ENCODE data around the gene PPP1R17. TPM values are rescaled to one million over a fixed set of nuclear protein-coding genes. Genes with fewer than 3 reads are reported as not detected.

Gene PPP1R17
- total and polyA plus RNA-seq, 2 donors (not counting 1 experiment from before 2014, with no cell fraction given): 0.20 TPM; not detected in 1

GRCh38 chr7:31664890-31665289, 22.1 kb upstream of the PPP1R17 start:
- intact Hi-C loops (cut with micrococcal nuclease): no loop called here
- DNase-seq: no peak
- H4K20me1 ChIP-seq (ENCODE audit: control insufficient read depth, insufficient read depth, low read length, poor library complexity, severe bottlenecking): no peaks in the 10 kb centered on the region
- H3K4me3 Mint-ChIP-seq: no peak overlapping the region
- no peak overlapping the region for H3K4me2 ChIP-seq (replicated peaks; ENCODE audit: low read depth, low read length, poor library complexity, severe bottlenecking)
- CTCF ChIA-PET: no interaction called here
- H3K9ac ChIP-seq (ENCODE audit: low read length): no peak overlapping the region
- H3K4me3 ChIP-seq (ENCODE audit: control extremely low read depth in 1 of 5, extremely low read depth in 1 of 5, insufficient read depth in 1 of 5, low read depth in 2 of 5, low read length in 4 of 5): no peak overlapping the region
- no peaks in the 10 kb centered on the region for H3K27me3 ChIP-seq (replicated peaks in 1 of 4; ENCODE audit: control extremely low read depth in 1 of 4, control insufficient read depth in 3 of 4, insufficient read depth in 4 of 4, low read length in 3 of 4)
- POLR2A ChIA-PET: no interaction called here
- H3K4me1 ChIP-seq (ENCODE audit: control insufficient read depth in 2 of 2, insufficient read depth in 2 of 2, low read length in 2 of 2): no peaks in the 10 kb centered on the region
- H2AFZ ChIP-seq (ENCODE audit: insufficient read depth, low read depth, low read length, poor library complexity, severe bottlenecking): no peak overlapping the region
- no peaks in the 10 kb centered on the region for H3K79me2 ChIP-seq (ENCODE audit: control insufficient read depth, insufficient read depth, low read length)
- no peak overlapping the region for H3K27ac Mint-ChIP-seq
- TF ChIP-seq CTCF (IDR thresholded peaks at IDR 0.05) (no peak), EZH2 (IDR thresholded peaks at IDR 0.05; ENCODE audit: borderline replicate concordance, insufficient read depth, low read depth, low read length, poor library complexity, severe bottlenecking) (no peak)
- H3K36me3 ChIP-seq (replicated peaks in 1 of 2; ENCODE audit: control extremely low read depth in 1 of 2, control insufficient read depth in 1 of 2, extremely low read depth in 1 of 2, insufficient read depth in 2 of 2, low read length in 1 of 2): no peaks in the 10 kb centered on the region
- H3K27me3 Mint-ChIP-seq: peaks cover 6% of the 10 kb centered on the region
- no peak for ATAC-seq (ENCODE audit: low read depth)
- no peak overlapping the region for H3K27ac ChIP-seq (ENCODE audit: low read length in 2 of 2)
- H3K9me3 ChIP-seq (ENCODE audit: control extremely low read depth in 1 of 3, control insufficient read depth in 2 of 3, insufficient read depth in 1 of 3, low read length in 2 of 3): peaks cover 0 to 3% (median 0%) of the 10 kb centered on the region in 3 donors
- H3K4me1 Mint-ChIP-seq: no peaks in the 10 kb centered on the region
- no peaks in the 10 kb centered on the region for H3K9me3 Mint-ChIP-seq (ENCODE audit: insufficient read depth)

- no peak overlapping the region for H3K4me3 ChIP-seq (ENCODE audit: control extremely low read depth in 1 of 5, extremely low read depth in 1 of 5, insufficient read depth in 1 of 5, low read depth in 2 of 5, low read length in 4 of 5)
- no peaks in the 10 kb centered on the region for H4K20me1 ChIP-seq (ENCODE audit: control insufficient read depth, insufficient read depth, low read length, poor library complexity, severe bottlenecking)
- H3K9me3 ChIP-seq (ENCODE audit: control extremely low read depth in 1 of 3, control insufficient read depth in 2 of 3, insufficient read depth in 1 of 3, low read length in 2 of 3): peaks cover 0 to 3% (median 0%) of the 10 kb centered on the region in 3 donors
- intact Hi-C loops (cut with micrococcal nuclease): no loop called here
- H3K4me3 Mint-ChIP-seq: no peak overlapping the region
- no peak overlapping the region for H3K4me2 ChIP-seq (replicated peaks; ENCODE audit: low read depth, low read length, poor library complexity, severe bottlenecking)
- no peaks in the 10 kb centered on the region for H3K36me3 ChIP-seq (replicated peaks in 1 of 2; ENCODE audit: control extremely low read depth in 1 of 2, control insufficient read depth in 1 of 2, extremely low read depth in 1 of 2, insufficient read depth in 2 of 2, low read length in 1 of 2)
- no CpG with 5 or more reads among the region's 1 CpG for WGBS (ENCODE audit: insufficient coverage)
- H3K27ac Mint-ChIP-seq: no peak overlapping the region
- peaks cover 7% of the 10 kb centered on the region for H3K27me3 Mint-ChIP-seq
- no peaks in the 10 kb centered on the region for H3K27me3 ChIP-seq (replicated peaks in 1 of 4; ENCODE audit: control extremely low read depth in 1 of 4, control insufficient read depth in 3 of 4, insufficient read depth in 4 of 4, low read length in 3 of 4)
- POLR2A ChIA-PET: no interaction called here
- no peak for DNase-seq
- no peaks in the 10 kb centered on the region for H3K4me1 Mint-ChIP-seq
- ATAC-seq (ENCODE audit: low read depth): no peak
- CTCF ChIA-PET: no interaction called here
- no peak for TF ChIP-seq CTCF (IDR thresholded peaks at IDR 0.05)
- TF ChIP-seq EZH2 (IDR thresholded peaks at IDR 0.05; ENCODE audit: borderline replicate concordance, insufficient read depth, low read depth, low read length, poor library complexity, severe bottlenecking): no peak
- no peak overlapping the region for H3K9ac ChIP-seq (ENCODE audit: low read length)
- H3K4me1 ChIP-seq (ENCODE audit: control insufficient read depth in 2 of 2, insufficient read depth in 2 of 2, low read length in 2 of 2): no peaks in the 10 kb centered on the region
- no peak overlapping the region for H2AFZ ChIP-seq (ENCODE audit: insufficient read depth, low read depth, low read length, poor library complexity, severe bottlenecking)
- no peak overlapping the region for H3K27ac ChIP-seq (ENCODE audit: low read length in 2 of 2)
- no peaks in the 10 kb centered on the region for H3K79me2 ChIP-seq (ENCODE audit: control insufficient read depth, insufficient read depth, low read length)
- no peaks in the 10 kb centered on the region for H3K9me3 Mint-ChIP-seq (ENCODE audit: insufficient read depth)
These were observed 21.5 kb upstream of the PPP1R17 start for GRCh38 chr7:31665546-31665945.

Data from B cell (primary cell).